Pons (tissue), 1 donor: ENCODE measurements around the gene PDYN.

Experiments
- DNase-seq: peaks from one replicate; pipeline ENCODE4 v3.0.0-alpha.2; 2016; ENCODE audit warnings: low spot score

Gene PDYN

DNA sequence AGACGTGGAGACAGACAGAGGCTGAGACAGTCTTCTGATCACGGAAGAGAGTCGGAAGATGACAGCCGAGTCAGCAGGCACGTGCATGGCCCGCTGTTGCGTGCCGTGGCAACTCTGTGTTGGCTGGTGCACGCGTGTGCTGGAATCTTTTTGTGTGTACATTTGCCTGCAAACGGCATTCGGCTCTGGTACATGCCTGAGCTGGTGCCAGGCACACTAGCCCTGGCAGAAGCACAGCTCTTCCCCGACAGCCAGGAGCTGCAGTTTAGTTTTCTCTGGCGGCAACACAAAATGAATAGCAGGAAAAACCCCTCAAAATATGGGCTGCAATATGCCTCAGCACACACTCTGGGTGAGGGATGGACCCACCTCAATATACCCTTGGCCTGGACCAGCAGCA lies 769 bp upstream of the PDYN start:
- no peak for DNase-seq

DNA sequence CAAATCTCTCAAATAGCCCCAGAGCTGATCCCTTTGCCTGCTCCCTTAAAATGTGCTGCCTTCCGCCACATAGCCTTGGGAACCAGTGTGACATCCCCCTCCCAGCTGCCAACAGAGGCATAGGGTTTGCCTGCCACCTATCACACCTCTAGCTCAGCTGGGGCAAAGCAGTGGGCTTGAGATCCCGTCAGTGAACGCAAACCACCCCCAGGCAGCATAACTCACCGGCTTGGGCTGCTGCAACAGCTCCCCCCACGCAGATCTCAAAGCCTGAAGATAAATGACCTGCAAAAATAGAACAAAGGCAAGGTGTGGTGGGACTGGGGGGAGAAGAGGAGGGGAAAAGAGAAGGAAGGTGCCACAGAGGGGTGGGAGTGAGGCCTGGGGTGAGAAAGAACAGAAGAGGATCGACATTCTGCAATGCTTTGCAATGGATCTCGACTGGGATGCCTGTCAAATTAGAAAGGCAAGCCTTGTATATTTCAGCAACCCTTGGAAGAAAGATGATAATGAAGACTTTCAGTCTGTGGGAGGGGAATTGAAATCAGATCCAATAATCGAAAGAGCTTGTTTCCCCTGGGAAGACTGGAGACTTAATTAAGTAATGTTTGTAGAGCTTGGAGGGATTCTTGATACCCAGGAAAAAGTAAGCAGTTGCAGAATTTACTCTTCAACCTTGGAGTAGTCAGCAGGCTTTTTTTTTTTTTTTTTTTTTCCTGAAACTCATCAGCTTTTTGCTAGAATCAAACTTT lies 1.3 kb downstream of the PDYN start:
- DNase-seq = no peak

DNA sequence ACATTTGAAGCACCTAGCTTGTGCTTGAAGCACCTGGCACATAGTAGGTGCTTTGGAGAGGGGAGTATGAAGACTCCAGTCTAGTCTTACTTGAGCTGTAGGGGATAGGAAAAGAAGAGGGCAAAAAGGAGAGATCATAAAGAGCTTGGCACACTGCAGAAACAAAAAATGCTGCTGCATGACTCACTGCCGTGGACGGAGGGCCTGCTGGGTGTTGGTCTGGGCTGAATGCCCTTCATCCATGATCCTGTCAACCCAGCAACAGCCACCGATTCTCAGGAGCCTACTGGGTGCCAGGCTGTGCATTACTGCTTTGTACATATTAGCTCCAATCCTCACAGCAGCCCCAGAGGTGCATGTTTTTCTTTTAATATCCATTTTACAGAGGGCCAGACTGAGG lies 6.0 kb downstream of the PDYN start:
- DNase-seq = no peak

DNA sequence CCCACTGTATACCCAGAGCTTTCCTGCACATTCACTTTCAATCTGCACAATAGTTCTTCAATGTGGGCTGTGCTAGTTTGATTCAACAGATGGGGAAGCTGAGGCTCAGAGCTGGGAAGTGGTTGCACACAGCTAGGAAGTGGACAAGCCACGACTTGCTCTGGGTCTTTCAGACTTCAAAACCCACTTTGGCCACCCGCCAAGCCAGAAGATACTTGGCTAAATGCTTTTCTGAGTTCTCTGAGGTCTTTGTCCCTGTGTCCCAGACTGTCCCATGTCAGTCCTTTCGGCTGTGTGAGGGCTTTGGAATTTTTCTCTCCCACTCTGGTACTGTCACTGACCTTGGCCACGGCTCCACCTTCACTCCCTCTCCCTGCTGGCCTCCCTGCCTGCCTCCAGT lies 10.6 kb downstream of the PDYN start:
- peak; percentile 31 for DNase-seq

DNA sequence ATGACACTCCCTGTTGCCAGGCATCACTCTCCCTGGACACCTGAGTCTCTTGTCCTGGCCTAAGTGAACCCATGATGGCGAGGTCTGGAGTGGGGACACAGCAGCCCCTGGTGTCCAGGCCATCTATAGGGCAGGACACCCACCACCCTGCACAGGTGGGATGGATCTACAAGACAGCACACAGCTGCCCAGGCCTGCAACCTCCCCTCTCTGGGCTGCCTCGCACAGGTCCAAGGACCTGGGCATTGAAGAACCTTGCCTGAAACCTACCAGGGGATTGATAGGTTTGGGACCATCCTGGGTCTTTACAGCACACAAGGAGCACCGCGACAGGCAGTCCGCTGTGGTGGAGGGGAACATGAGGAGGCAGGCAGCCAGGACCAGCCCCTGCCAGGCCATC lies 11.2 kb downstream of the PDYN start:
- no peak for DNase-seq

DNA sequence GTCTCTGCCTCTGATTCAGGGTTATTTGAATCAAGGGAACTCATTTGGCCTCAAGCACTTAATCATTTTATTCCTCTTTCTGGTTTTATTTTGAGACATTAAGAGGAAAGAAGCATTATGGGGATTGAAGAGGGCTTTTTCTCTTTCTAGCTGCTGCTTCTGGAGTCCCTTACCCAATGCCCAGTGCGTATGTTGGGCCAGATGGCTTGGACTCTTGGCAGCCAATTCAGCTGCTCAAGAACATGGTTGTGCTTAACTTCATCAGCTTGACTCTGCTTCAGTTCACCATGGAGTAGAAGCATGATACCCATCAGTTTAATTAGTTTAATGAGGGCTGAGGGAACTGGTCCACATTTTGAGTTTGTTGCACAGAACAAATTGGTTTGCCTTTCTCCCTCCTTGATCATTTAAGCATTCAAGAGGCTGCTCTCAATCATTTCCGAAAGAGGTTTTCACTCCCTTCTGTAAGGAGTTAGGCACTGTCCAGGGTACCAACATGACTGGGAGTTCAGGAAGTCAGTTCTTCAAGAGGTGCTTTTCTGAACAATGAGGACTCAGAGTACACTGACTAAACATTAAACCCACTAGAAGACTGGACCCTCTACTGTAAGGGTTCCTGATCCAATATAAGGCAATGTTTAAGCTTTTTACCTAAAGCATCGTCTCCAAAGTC lies 14.6 kb downstream of the PDYN start:
- DNase-seq = no peak

DNA sequence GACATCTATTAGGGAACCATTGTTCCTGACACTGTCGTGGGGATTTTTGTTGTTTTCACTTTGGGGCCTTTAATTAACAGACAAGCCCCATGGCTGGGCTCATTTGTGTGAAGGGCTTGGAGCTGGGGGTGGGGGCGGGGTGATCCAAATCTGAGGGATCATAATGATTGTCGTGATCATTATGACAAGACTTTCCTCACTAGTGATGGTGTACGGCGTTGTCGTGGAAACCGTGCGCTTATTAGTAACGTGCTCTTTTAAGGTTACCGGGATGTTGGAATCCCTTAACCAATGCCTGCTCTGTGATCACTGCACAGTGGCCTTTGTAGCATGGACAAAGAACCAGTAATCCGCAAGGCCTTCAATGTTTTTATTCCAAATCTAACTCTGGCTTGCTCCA lies 18.6 kb downstream of the PDYN start:
- DNase-seq = no peak

DNA sequence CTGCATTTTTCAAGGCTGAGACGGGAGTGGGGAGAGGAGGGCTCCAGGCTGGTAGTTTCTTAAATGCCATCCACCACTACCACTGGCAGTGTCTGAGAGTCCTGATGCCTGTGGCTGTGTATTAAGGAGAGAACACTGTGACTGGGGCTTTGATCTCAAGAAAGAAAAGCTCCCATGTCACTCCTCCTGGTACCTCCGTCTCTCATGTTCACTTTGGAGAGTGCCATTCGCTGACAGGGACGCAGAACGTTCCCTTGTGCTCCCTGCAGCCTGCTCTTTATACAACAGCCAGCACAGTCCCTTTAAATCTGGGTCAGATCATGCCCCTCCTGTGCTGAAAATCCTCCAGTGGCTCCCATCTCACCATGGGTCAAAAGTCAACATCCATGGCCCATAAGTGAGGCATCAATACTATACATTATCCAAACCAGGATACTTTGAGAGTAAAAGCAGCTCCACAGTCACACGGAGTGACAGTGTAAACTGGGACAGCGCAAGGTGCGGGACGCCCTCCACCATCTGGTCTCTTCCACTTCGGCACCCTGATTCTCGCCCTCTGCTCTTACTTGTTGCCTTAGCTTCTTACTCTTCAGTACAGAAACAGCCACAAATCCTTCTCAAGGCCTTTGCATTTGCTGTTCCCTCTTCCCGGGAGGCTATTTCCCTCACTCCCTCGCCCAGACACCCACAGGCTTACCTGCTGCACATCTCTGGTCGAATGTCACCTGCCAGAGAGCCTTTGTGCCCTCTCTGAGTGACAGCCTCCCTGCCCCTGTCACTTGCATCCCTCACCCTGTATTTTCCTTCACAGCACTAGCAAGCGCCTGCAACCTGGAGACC lies 20.0 kb downstream of the PDYN start:
- DNase-seq = no peak

DNA sequence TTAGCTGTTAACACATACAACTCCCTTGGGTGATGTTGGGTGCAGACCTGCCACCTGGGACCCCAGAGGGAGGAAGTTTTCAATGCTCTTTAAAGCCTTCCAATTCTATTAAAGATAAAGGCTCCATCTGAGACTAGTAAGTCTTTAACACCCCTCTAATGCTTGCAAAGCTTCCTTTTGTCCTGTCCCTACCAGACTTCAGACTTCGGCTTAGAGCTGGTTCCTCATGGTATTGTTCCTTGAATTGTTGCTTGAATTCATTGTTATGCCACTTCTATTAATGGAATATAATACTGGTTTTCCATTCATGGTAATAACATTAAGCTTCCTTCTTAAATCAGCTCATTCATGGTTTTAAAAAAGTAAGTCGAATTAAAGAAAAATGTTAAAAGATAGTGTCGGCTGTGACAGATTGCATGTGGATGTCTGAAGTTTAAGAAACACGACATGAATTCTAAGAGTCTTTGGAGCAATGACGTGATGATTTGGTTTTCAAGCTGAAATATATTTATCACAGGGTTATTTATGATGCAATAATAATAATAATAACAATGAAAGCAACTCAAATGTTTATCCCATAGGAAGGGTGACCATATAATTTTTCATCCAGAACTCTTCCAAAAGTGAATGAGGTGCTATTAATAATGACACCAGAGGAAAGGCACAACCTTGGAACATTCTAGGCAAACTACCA lies 21.8 kb downstream of the PDYN start:
- no peak for DNase-seq

DNA sequence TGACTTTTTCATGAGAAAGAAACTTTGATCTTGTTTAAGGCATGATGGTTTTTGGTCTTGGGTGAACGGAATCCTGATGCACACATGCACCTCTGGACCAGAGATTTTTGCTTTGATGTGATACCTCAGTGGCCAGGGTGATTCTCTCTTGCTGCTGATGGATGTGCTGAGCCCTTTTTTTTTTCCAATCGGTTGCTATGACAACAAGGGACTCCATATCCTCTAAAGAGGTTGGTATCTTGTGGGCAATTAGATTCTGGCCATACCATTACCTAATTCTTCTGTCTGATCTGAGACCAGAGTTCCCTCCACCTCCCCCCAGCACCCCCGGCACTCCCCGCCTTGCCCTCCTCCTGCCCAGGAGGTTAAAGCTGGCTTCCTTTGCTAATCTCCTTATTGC lies 24.9 kb downstream of the PDYN start:
- DNase-seq = no peak

DNA sequence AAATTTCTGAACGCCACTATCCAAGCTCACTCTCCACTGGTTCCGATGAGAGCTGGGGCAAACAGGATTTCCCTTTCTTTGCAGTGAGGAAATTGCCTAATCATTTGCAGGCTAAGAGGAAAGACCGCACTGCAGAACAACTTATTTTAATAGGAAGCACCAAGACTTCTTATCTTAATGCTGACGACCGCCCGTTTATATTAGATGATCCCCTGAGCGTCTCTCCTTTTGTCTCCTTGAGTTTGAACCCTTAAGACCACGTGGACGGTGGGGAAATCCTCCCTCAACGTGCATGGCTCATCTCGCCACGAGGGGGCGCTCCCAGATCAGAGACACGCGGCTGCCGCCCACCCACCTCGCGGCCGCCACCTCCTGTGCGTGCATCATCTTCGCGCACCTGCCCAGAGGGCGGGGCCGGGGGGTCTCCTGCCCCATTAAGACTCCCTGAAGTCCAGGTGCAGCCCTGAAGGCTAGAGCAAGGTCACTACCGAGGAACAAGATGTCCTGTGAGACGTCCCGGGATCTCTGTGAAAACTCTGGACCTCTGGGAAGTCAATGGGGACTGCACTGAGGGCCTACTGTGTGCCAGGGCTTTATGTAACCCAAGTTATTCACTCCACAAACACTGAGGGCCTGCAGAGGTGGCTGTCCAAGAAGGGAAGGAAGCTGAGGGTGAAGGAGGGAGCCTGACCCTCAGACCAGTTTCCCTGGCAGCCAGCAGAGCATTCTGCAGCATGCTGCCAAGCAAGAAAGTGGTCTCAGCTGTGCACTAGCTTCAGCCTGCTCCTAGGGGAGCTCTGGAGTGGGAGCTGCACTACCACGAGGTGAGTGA lies 28.1 kb downstream of the PDYN start:
- DNase-seq = peak; percentile 77

DNA sequence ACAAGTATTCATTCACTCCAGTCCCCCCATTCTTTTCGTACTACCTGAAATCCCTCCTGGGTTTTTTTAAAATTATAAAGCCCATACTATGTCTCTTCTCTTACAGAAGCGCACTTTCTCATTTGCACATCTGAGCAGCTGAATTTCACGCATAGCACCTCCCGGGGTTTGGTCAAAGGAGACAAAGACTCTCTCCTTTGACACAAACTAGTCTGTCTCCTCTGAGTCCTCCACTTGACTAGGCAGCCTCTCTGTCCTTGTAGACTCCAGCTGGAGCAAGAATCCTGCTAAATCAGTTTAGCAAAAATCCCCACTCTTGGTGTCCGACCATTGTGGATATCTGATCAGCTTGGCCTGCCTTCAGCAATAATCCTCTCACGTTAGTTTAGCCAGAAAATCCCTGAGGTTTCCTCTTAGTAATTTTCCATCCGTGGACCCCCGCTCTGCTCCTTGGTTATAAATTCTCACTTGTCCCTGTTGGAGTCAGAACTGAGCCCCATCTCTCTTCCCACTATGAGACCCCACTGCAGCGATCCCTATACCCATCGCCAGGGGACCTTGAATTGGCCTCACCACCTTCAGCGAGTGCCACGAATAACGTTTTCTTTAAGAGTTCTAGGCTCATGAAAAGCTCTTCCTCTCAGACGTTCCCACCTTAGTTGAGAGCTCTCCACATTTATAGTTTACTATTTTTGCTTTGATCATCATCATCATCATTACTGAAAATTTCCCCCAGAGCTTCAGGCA lies 29.0 kb downstream of the PDYN start:
- DNase-seq = no peak

DNA sequence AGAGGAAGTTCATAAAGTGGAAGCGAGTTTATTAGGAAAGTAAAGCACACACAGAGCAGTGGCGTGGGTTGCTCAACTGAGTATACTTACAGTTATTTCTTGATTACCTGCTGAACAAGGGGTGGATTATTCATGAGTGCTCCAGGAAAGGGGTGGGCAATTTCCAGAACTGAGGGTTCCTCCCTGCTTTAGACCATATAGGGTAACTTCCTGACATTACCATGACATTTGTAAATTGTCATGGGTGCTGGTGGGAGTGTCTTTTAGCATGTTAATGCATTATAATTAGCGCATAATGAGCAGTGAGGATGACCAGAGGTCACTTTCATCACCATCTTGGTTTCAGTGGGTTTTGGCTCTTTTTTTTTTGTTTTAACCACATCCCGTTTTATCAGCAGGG lies 29.8 kb downstream of the PDYN start:
- DNase-seq = no peak

DNA sequence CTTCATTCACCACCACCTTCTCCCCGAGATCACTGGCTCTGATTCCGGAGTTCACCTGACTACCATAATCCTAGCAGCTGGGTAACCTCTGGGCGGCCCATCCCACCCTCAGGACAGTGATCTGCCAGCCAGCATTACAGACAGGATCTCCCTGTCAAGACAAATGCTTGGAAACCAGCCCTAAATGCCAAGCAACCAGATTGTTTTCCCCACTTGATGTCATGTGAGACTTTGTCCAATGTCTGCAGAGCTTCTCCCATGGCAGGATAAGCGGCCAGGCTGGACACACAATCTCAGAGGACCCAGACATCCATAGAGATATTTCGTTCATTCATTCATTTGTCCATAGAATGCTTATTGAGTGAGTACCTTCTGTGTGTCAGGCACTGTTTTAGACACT lies 32.5 kb downstream of the PDYN start:
- no peak for DNase-seq

DNA sequence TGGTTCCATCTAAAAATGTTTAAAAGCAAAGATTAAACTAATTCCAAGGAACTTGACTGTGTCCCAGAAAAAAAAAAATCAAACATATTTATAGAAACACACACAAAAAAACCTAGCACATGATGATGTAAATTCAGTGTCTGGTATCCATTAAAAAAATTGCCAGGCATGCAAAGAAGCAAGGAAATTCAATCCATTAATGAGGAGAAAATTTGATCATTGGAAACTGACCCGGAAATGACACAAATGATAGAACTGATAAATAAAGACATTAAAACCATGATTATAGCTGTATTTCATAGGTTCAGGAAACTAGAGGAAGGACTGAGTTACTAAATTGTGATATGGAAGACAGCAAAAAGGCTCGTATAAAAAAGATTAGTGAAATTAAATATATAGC lies 34.7 kb downstream of the PDYN start:
- no peak for DNase-seq

DNA sequence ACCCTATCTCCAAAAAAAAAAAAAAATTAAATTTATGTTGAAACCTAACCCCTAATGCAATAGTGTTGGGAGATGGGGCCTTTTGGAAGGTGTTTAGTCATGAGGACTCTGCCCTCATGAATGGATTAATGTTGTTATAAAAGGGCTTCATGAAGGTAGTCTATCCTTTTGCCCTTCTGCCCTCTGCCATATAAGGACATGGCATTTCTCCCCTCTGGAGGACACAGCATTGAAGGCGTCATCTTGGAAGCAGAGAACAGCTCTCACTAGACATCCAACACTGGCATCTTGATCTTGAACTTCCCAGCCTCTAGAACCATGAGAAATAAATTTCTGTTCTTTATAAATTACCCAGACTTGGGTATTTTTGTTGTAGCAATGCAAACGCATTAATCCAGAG lies 35.4 kb downstream of the PDYN start:
- no peak for DNase-seq

DNA sequence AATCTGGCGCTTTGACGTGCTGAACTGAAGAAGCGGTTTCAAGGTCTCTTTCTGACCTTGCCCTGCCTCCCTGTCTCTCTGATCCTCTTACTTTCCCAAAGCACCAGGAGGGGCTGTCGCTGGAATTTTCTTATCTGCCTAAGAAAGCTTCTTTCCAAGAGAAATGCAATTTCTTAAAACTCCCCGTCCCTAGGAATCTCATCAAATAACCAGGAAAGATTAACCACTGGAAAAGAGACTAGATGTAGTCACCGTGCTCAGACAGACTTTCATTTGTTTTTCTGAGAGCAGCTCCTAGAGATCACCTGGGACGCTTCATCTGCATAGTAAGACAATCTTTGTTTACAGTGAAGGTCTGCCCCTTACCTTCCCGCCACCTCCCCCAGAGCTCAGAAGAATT lies 38.6 kb downstream of the PDYN start:
- no peak for DNase-seq

DNA sequence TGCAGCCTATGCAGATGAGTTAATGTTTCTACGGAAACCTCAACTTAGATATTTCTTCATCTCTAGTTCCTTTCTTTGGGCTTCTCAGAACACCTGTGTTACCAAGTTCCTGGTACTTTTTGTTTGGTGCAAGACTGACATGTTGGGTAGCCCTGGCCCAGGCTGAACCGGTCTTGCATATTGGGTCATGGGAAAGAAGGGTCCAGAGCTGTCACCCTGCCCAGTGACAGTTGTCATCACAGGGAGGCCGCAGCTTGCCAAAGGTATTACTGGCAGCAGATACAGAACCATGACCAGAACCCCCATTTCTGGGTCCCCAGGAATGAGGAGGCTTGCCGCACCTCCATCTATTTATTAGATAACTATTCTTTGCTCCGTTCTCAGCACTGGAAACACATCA lies 40.2 kb downstream of the PDYN start:
- DNase-seq = no peak

DNA sequence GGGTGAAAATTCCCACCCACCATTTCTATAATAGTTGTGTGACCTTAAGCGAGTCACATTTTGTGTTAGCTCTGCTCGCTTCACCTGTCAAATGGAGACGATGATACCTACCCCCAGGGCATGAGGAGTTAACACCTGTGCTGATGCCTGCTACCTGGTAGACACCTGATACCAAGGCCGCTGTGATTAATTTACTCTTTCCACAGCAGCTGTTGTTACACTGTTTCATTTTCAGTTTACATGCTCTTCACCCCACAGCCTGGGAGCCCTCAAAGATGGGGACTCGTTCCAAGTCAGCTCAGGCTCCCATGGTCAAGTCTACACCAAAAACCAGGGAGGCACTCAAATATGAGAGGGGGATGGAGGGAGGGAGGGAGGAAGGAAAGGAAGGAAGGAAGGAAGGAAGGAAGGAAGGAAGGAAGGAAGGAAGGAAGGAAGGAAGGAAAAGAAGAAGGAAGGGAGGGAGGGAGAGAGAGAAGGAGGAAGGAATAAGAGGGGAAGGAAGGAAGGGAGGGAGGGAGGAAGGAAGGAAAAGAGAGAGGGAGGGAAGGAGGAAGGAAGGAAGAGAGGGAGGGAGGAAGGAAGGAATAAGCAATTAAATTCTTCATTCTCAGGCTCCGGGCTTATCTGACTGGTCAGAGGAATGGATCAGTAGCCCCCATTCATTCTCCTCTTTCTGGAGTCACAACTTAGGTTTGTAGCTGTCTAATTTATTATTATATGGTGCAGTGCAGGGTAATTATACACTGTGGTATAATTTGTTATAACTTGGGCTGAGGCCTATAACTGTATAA lies 40.9 kb downstream of the PDYN start:
- DNase-seq = no peak
